Keratinocyte (primary cell): Measurements from ENCODE around the gene C2orf49. TPM values are rescaled to one million over a fixed set of nuclear protein-coding genes. Genes with fewer than 3 reads are reported as not detected.

Experiments used
- DNase-seq: peaks from one replicate; pipeline ENCODE4 v3.0.0-alpha.2; 2011; ENCODE audit warnings: low read depth, missing footprints, low spot score
- FAIRE-seq: peaks from 2 replicates; lab custom pipeline; 2011; peaks lifted over from hg19 to GRCh38; lab: Jason Lieb, UNC
- H2AFZ ChIP-seq: 2 replicates; pipeline ENCODE4 v1.6.0; 2012; ENCODE audit warnings: low read length, control low read depth, inconsistent platforms; ENCODE audit not compliant: control insufficient read depth
- H3K27ac ChIP-seq: 2 replicates; pipeline ENCODE4 v1.5.1; 2011; ENCODE audit warnings: low read length; ENCODE audit not compliant: control insufficient read depth, insufficient read depth
- H3K27me3 ChIP-seq: 3 replicates; pipeline ENCODE4 v1.6.0; 2011; ENCODE audit warnings: low read length; ENCODE audit not compliant: control insufficient read depth, insufficient read depth; ENCODE audit errors: extremely low read depth
- H3K36me3 ChIP-seq, 2 experiments: 2 replicates in 1 of 2; 3 replicates in 1 of 2; pipeline ENCODE4 v1.5.1; 2011; ENCODE audit warnings: low read length in 2 of 2, mild to moderate bottlenecking in 1 of 2; ENCODE audit not compliant: control insufficient read depth in 2 of 2, insufficient read depth in 2 of 2; ENCODE audit errors: extremely low read depth in 1 of 2
- H3K4me1 ChIP-seq: 3 replicates; pipeline ENCODE4 v1.5.1; 2011; ENCODE audit warnings: low read length; ENCODE audit not compliant: control insufficient read depth, insufficient read depth; ENCODE audit errors: extremely low read depth
- H3K4me2 ChIP-seq: 3 replicates; pipeline ENCODE4 v1.6.0; 2011; ENCODE audit warnings: low read depth, low read length; ENCODE audit not compliant: control insufficient read depth, insufficient read depth; ENCODE audit errors: extremely low read depth
- H3K4me3 ChIP-seq, 3 experiments: fragments of 200-600 bp in 1 of 3; sonication (generic) in 1 of 3; 2 replicates in 2 of 3; 3 replicates in 1 of 3; pipeline ENCODE4 v1.5.1; 2011 to 2016; ENCODE audit warnings: low read length in 3 of 3, mild to moderate bottlenecking in 3 of 3, control low read depth in 2 of 3, inconsistent platforms in 1 of 3, low read depth in 1 of 3, mixed read lengths in 1 of 3, mixed run types in 1 of 3, moderate library complexity in 1 of 3; ENCODE audit not compliant: control insufficient read depth in 2 of 3, insufficient read depth in 2 of 3; ENCODE audit errors: extremely low read depth in 1 of 3
- H3K79me2 ChIP-seq: 2 replicates; pipeline ENCODE4 v1.6.0; 2012; ENCODE audit warnings: low read length; ENCODE audit not compliant: control insufficient read depth, insufficient read depth
- H3K9ac ChIP-seq: 3 replicates; pipeline ENCODE4 v1.6.0; 2011; ENCODE audit warnings: low read length; ENCODE audit not compliant: control insufficient read depth, insufficient read depth; ENCODE audit errors: extremely low read depth
- H3K9me1 ChIP-seq: 3 replicates; pipeline ENCODE4 v1.6.0; 2011; ENCODE audit warnings: low read length; ENCODE audit not compliant: control insufficient read depth, insufficient read depth; ENCODE audit errors: extremely low read depth
- H3K9me3 ChIP-seq: 2 replicates; pipeline ENCODE4 v1.5.1; 2012; ENCODE audit warnings: low read depth, low read length; ENCODE audit not compliant: control insufficient read depth
- H4K20me1 ChIP-seq: 3 replicates; pipeline ENCODE4 v1.6.0; 2011; ENCODE audit warnings: low read length; ENCODE audit not compliant: control insufficient read depth, insufficient read depth; ENCODE audit errors: extremely low read depth
- EZH2 ChIP-seq: IDR thresholded peaks from one replicate; pipeline ENCODE4 v1.6.1; 2012; ENCODE audit warnings: inconsistent platforms, mild to moderate bottlenecking, low read length, moderate library complexity
- dilution Hi-C: fragments of 300-500 bp; cut with MboI; formaldehyde crosslinking; loops from one replicate; pipeline ENCODE4 v1.7.0; 2020; ENCODE audit warnings: low sequenced_read_pairs; ENCODE audit not compliant: extremely low pct_ligation_motif_present
- polyA plus RNA-seq, 5 experiments: library from polyadenylated mRNA; depleted of rRNA in 3 of 5; stranded (reverse) in 3 of 5; stranded (forward) in 1 of 5; unstranded in 1 of 5; fragments of >200 nt; gene quantifications; 1 replicate in 1 of 5; 2 replicates in 3 of 5; 3 replicates in 1 of 5; pipeline versions ENCODE4 v1.2.1 to v1.2.3, GENCODE V29; 2011 to 2012; ENCODE audit warnings: missing spikeins in 2 of 5, low read depth in 1 of 5, low replicate concordance in 1 of 5
- TF ChIP-seq, protein P1 (sequence below), 3 experiments: IDR thresholded peaks in 1 of 3; conservative IDR thresholded peaks in 1 of 3; optimal IDR thresholded peaks in 1 of 3; 2 replicates in 2 of 3; 3 replicates in 1 of 3; pipeline versions ENCODE3 to v1.5.1; 2011; ENCODE audit warnings: low read length in 3 of 3, mild to moderate bottlenecking in 3 of 3, moderate library complexity in 2 of 3, control low read depth in 1 of 3, inconsistent platforms in 1 of 3; ENCODE audit not compliant: insufficient read depth in 2 of 3; ENCODE audit errors: extremely low read depth in 1 of 3

The C2orf49 gene
- polyA plus RNA-seq, 1 donor (not counting 4 experiments of a cell fraction or from before 2014, with no cell fraction given), result 19.4 TPM

DNA sequence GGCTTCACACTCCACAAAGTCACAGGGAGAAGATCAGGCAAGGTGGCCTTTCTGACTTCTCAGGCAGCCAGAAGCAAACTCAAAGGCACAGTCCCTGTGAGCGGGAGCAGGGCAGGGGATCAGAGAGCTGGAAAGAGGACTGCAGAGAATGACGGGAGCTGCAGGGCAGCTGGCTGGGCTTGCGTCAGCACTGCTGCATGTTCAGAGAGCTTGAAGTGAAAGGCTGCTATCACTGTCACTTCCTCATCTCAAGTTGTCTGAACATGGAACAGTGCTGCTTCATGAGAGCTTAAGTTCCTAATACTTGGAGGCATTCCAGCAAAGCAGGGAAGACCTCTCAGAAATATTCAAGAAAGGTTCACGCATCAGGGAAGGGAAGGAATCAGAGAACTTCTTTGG is 28.2 kb upstream of the C2orf49 start:
- peaks cover 9 to 13% of the 10 kb centered on the region in 2 experiments for H3K36me3 ChIP-seq
- dilution Hi-C loops, result no loop called here
- no peak overlapping the region for H3K4me2 ChIP-seq
- DNase-seq, result no peak
- TF ChIP-seq EZH2, result no peak
- TF ChIP-seq, protein P1, sequence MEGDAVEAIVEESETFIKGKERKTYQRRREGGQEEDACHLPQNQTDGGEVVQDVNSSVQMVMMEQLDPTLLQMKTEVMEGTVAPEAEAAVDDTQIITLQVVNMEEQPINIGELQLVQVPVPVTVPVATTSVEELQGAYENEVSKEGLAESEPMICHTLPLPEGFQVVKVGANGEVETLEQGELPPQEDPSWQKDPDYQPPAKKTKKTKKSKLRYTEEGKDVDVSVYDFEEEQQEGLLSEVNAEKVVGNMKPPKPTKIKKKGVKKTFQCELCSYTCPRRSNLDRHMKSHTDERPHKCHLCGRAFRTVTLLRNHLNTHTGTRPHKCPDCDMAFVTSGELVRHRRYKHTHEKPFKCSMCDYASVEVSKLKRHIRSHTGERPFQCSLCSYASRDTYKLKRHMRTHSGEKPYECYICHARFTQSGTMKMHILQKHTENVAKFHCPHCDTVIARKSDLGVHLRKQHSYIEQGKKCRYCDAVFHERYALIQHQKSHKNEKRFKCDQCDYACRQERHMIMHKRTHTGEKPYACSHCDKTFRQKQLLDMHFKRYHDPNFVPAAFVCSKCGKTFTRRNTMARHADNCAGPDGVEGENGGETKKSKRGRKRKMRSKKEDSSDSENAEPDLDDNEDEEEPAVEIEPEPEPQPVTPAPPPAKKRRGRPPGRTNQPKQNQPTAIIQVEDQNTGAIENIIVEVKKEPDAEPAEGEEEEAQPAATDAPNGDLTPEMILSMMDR (optimal IDR thresholded peaks at IDR 0.05 in 1 of 3, IDR thresholded peaks at IDR 0.05 in 1 of 3, conservative IDR thresholded peaks at IDR 0.05 in 1 of 3; ENCODE audit: extremely low read depth in 1 of 3, insufficient read depth in 2 of 3, low read length in 3 of 3), result no peak
- H3K79me2 ChIP-seq, result peaks cover 45% of the 10 kb centered on the region
- H3K27me3 ChIP-seq, result no peaks in the 10 kb centered on the region
- H3K27ac ChIP-seq, result no peak overlapping the region
- H2AFZ ChIP-seq, result no peak overlapping the region
- H3K9ac ChIP-seq, result no peak overlapping the region
- no peaks in the 10 kb centered on the region for H3K9me3 ChIP-seq
- FAIRE-seq, result no peak
- no peaks in the 10 kb centered on the region for H3K4me1 ChIP-seq
- no peak overlapping the region for H3K4me3 ChIP-seq
- H4K20me1 ChIP-seq, result no peaks in the 10 kb centered on the region
- no peaks in the 10 kb centered on the region for H3K9me1 ChIP-seq

DNA sequence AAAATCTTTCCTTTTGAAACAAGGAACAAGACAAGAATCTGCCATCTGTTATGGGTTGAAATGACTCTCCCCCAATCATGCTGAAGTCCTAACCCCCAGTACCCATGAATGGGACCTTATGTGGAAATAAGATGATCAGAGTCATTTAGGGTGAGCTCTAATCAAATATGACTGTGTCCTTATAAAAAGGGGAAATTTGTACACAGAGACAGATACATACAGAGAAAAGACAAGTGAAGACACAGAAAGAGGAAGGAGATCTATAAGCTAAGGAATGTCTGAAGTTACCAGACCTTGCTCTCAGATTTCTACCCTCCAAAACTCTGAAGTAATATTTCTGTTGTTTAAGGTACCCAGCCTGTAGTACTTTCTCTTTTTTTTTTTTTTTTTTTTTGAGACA is 23.5 kb upstream of the C2orf49 start:
- Histone ChIP-seq H3K4me2 (no peak overlapping the region), H3K79me2 (peaks cover 55% of the 10 kb centered on the region), H3K27me3 (no peaks in the 10 kb centered on the region), H3K9ac (no peak overlapping the region), H2AFZ (no peak overlapping the region), H3K36me3 (no peaks in the 10 kb centered on the region), H3K9me1 (no peaks in the 10 kb centered on the region), H3K9me3 (no peaks in the 10 kb centered on the region), H3K4me1 (peaks cover 13% of the 10 kb centered on the region), H4K20me1 (no peaks in the 10 kb centered on the region), H3K4me3 (no peak overlapping the region), H3K27ac (no peak overlapping the region)
- dilution Hi-C loops, result no loop called here
- TF ChIP-seq EZH2, result no peak
- TF ChIP-seq, protein P1 (optimal IDR thresholded peaks at IDR 0.05 in 1 of 3, IDR thresholded peaks at IDR 0.05 in 1 of 3, conservative IDR thresholded peaks at IDR 0.05 in 1 of 3; ENCODE audit: extremely low read depth in 1 of 3, insufficient read depth in 2 of 3, low read length in 3 of 3), result no peak
- DNase-seq, result no peak
- FAIRE-seq, result no peak
